GM18951 (cell line): ENCODE measurements around the gene CTIF.

ENCODE experiments used
- POLR2A ChIP-seq: IDR thresholded peaks from 4 replicates; pipeline ENCODE4 v1.6.1; 2011; ENCODE audit warnings: mild to moderate bottlenecking; ENCODE audit not compliant: insufficient read length, insufficient read depth; ENCODE audit errors: extremely low read depth
- in situ Hi-C: fragments of 300-500 bp; cut with MboI; formaldehyde crosslinking; loops from one replicate; pipeline ENCODE4 v1.12.0; 2022; ENCODE audit warnings: low sequenced_read_pairs, mixed read lengths, inconsistent platforms; ENCODE audit not compliant: unreplicated experiment

CTIF gene

GRCh38 chr18:48600456-48601090, 61.7 kb downstream of the CTIF start:
- TF ChIP-seq POLR2A = no peak
- in situ Hi-C loops = no loop called here

DNA sequence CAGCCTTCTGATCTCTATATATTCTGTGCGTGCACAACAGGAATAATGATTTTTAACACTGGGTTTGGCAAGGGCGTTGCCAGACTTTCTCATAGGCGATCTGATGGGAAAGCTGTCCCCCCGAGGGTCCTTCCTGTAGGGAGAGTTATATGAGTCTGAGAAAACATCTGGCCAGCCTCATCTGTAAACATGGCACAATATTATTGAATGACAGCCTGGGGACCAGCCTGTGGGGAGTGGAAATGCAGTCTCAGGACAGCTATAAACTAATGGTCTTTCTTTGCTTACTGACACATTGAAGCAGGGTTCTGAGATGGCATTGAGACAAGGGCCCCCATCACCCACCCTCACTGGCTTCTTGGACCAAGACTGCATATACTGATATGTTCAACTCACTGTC, 62.5 kb downstream of the CTIF start:
- TF ChIP-seq POLR2A = no peak

GRCh38 chr18:48602759-48603390, 64.0 kb downstream of the CTIF start:
- in situ Hi-C loops = no loop called here
- TF ChIP-seq POLR2A = no peak

More for the DNA sequence above, 62.5 kb downstream of the CTIF start:
- in situ Hi-C loops = no loop called here

DNA sequence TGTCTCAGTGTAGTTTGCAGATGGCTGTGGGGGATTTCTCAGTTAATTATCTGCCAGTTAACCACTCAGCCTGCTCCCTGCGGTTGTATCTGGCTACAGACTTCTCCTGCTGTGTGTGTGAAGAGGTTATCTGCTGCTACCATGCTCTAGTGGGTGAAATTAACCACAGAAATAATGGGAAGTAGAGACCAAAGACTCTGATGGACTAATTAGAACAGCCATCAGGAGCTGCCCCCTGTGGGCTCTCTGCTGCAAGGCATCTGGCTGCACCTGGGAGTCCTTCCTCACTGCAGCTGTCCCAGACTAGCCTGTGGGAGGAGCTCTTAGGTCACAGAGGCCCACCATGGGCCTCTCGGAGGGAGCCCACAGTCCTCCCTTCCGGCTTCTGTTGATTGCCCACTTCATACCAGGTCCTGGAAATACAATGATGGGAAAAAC, 66.6 kb downstream of the CTIF start:
- in situ Hi-C loops = no loop called here
- no peak for TF ChIP-seq POLR2A

- in situ Hi-C loops = no loop called here
Observed at GRCh38 chr18:48607056-48607984, 68.5 kb downstream of the CTIF start.

GRCh38 chr18:48608581-48608980, 69.8 kb downstream of the CTIF start:
- in situ Hi-C loops = no loop called here
- TF ChIP-seq POLR2A = no peak

More at GRCh38 chr18:48607056-48607984, 68.5 kb downstream of the CTIF start:
- no peak for TF ChIP-seq POLR2A

DNA sequence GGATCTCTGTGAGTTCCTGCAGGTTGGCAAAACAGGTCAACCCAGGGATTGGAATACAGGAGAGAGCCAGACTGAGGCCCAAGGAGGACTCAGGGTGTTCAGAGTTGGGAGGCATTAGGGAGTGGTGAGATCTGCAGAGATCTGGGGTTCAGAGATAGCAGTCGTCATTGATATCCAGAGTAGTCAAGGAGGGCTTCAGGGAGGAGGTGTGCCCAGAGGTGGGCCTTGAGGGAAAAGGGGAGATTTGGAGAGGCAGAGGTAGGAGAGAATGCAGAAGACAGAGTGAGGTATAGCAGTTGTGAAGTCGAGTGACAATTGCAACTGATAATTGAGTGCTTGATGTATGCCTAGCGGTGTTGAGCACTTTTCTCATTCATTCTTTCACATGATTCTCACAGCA, 70.3 kb downstream of the CTIF start:
- no peak for TF ChIP-seq POLR2A
- in situ Hi-C loops = no loop called here

DNA sequence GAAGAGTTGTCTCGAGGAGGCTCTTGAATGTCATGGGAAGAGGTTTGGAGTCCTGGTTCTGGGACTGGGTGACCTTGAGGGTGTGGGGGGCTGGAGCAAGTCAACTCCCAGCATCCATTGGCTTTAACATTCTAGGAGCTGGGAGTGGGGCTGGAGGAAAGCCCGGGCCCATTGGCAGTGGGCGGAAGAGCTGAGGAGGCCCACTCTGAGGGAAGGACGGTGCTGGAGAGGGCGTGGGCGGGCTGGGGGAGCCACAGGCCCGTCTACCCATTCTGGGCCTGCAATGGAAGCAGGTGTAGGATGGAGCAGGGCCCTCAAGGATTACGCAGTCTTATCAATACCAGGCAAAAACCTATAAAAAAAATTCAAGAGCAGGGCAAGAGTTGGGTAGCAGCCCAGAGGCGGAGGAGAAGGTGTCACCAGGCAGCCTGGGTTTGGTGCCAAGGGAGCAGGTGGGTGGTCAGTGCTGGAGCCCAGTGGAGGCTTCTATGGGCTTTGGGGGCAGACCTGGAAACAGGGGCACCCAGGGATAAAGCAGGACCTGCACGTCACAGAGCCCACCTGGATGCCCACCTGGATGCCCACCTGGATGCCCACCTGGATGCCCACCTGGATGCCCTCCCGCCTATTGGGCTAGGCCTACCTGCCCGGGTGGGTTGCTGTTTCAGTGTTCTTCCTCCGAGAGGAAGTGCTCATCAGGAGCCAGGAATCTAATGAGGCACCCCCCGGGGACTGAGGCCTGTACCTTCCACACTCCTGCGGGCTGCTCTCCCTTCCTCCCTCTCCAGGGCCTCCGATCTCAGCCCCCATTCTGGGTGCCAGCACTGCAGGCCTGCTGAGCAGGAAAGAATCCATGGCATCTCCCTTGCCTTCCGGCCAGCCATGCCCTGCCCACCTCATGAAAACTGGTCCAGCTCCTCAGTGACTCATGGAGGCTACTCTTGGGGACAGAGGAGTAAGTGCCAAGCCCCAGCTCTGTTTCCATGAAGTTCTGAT, 71.3 kb downstream of the CTIF start:
- in situ Hi-C loops = no loop called here
- TF ChIP-seq POLR2A = no peak

DNA sequence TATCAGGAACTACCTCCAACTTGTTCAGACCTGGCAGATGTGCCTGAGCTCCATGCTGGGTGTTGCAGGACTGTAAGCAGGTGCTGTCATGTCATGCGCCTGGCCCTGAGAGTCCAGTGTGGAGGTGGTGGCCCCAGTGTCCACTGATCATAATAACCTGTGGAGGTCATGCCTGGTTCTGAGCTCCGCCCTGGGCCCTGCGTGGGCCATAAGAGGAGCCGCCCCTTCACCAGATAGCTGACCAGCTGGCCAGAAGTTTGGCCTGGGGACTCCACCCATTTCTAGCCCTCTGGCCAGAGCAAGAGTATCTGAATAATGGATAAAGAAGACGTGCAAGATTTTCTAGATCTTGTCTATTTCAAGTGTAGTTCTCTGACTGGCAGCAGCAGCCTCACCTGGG, 72.4 kb downstream of the CTIF start:
- in situ Hi-C loops = no loop called here
- TF ChIP-seq POLR2A = no peak

GRCh38 chr18:48611785-48612480, 73.1 kb downstream of the CTIF start:
- no peak for TF ChIP-seq POLR2A
- in situ Hi-C loops = no loop called here

DNA sequence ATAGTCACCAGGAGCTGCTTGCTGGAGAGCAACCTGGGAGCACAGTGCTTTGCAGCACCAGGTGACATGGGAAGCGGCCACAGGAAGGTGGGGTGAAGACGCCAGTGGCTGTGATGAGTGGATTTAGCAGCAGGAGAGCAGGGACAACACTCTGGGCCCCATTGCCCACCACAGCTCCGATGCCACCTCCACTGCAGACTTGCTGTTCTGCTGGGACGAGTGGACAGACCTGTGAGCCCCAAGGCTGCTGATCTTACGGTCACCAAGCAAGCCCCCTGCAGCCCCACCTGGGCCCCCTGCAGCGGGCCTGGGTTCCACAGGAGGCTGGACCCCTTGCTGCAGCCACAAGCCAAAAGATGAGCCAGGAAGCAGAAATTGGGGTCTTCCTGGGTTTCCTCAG, 73.7 kb downstream of the CTIF start:
- in situ Hi-C loops = no loop called here

GRCh38 chr18:48612917-48613316, 74.1 kb downstream of the CTIF start:
- no peak for TF ChIP-seq POLR2A
- in situ Hi-C loops = no loop called here

More for the DNA sequence above, 73.7 kb downstream of the CTIF start:
- no peak for TF ChIP-seq POLR2A
